ENCODE data around the gene CATSPERD. TPM values are rescaled to one million over a fixed set of nuclear protein-coding genes. Genes with fewer than 3 reads are reported as not detected.

The CATSPERD gene
- polyA plus RNA-seq, 2 of the 4 experiments (the other 2 are of a cell fraction) = 0.03 TPM; not detected in 1

DNA sequence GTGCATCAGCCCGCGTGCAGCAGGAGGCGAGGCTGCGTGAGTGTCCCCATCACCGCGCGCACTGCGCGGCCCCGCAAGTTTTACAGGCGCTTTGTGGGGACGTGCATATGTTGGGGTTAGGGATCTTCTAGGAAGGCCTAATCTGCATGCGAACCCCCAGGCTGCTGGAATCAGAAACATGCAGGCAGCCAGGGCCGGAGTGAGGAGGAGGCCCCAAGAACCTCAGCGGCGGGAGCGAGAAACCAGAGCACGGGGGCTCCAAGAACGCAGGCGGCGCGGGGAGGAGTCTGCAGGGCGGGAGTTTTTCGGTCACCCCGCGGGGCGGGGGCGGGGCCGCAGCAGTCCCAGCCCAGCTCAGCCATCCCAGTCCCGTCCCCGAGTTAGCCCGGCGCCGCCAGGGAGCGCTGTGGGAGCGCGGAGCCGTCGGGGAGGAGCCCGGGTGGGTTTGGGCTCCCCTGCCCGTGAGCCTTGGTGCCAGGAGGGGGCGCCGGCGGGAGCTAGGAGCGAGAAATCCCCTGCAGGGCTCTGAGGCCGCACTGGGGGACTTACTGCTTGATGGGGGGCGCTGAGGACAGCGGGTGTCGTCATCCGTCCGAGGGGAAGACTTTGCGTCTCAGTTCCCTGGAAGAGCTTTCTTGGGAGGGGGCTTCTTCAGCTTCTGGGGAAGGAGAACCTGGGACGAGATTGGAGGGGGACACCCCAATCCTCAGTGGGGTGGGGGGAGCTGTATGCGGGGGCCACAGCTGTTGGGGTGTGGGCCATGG is 83.5 kb downstream of the CATSPERD start (continued):
- no peak for TF ChIP-seq REST (IDR thresholded peaks at IDR 0.05)
- peak in 1 of 2 experiments; percentile 17; a peak in 1 of 5 replicates for TF ChIP-seq JUN (IDR thresholded peaks at IDR 0.05)
- TF ChIP-seq BHLHE40 (IDR thresholded peaks at IDR 0.05; ENCODE audit: low read depth, low read length) = no peak
- TF ChIP-seq NPAS2 (CRISPR knock-in tag; IDR thresholded peaks at IDR 0.05; ENCODE audit: borderline replicate concordance) = no peak
- TF ChIP-seq PHF8 (IDR thresholded peaks at IDR 0.05; ENCODE audit: borderline replicate concordance, low read depth) = no peak
- no peak for TF ChIP-seq CEBPB (IDR thresholded peaks at IDR 0.05)
- TF ChIP-seq FOXS1 (CRISPR knock-in tag; IDR thresholded peaks at IDR 0.05) = no peak
- TF ChIP-seq, protein P1, sequence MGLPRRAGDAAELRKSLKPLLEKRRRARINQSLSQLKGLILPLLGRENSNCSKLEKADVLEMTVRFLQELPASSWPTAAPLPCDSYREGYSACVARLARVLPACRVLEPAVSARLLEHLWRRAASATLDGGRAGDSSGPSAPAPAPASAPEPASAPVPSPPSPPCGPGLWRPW (IDR thresholded peaks at IDR 0.05) = no peak
- no peak for TF ChIP-seq RNF2 (IDR thresholded peaks at IDR 0.05; ENCODE audit: borderline replicate concordance, low read depth)
- no peak for TF ChIP-seq NR3C1 (IDR thresholded peaks at IDR 0.05)
- TF ChIP-seq RCOR1 (IDR thresholded peaks at IDR 0.05; ENCODE audit: low read depth, low read length) = no peak
- no peak for TF ChIP-seq CHD2 (IDR thresholded peaks at IDR 0.05; ENCODE audit: low read length, partially characterized antibody)
- TF ChIP-seq EHF (CRISPR knock-in tag; IDR thresholded peaks at IDR 0.05) = no peak
- no peak for TF ChIP-seq TFCP2L1 (CRISPR knock-in tag; IDR thresholded peaks at IDR 0.05)
- no peak for TF ChIP-seq CHD4 (IDR thresholded peaks at IDR 0.05; ENCODE audit: borderline replicate concordance)
- TF ChIP-seq KDM5A (IDR thresholded peaks at IDR 0.05) = no peak
- TF ChIP-seq FOSL2 (IDR thresholded peaks at IDR 0.05) = no peak
- TF ChIP-seq FOSL2 (CRISPR knock-in tag; IDR thresholded peaks at IDR 0.05) = no peak
- no peak for TF ChIP-seq RARB (CRISPR knock-in tag; IDR thresholded peaks at IDR 0.05)
- TF ChIP-seq ZFP36 (IDR thresholded peaks at IDR 0.05; ENCODE audit: borderline replicate concordance, partially characterized antibody) = no peak

DNA sequence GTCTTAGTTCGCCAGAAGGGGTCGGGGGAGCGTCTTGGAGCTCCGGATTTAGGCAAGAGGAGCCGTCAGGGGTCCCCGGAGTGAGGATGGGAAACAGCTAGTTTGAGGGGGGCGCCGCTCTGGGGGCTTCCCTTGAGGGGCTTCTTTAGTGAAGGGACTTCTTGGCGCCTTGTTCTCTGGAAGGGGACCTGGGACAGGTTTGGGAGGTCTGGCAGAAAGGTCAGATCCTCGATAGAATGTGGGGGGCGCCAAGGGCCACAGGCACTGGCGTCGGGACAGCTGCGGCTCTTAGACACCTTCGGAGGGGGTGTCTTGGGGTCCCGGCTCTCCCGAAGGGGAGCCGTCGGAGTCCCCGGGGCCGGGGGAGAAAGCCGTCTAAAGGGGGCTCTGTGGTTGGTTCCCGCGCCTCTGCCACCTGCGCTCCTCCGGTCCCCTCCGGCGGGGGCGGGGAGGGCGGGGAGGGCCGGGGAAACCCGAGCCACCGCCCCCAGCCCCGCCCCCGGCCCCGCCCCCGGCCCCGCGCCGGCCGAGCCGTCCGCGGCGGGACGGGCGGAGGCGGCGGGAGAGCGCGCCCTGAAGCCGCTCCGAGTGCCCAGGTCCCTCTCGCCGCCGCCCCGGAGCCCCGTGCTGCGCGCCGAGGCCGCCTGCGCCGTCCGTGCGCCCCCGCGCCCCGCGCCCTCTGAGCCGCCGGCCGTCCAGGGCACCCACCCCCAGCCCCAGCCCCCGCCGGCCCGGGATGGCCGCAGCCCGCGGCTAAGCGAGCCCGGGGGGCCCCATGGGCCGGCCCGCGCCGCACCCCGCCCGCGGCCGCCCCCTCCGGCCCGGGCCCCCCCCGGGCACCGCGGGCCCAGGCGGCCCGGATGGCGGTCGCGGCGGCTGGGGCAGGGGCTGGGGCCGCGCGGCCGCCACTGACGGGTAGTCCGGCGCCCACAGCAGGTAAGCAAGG is 84.4 kb downstream of the CATSPERD start, which contains the start of gene NRTN:
NRTN (plus strand) TSS at position 552 of the 946 bp plus-strand sequence. CDS start 19,099 bp downstream, outside the sequence.
- ChIA-PET POLR2A (interaction anchor here (1.1 to 1.6 kb wide), 4 partner anchors 24 to 99 kb away, joined by 4 to 22 read pairs (median 6); partner anchors contain the start of genes CATSPERD, LONP1 and NDUFA11), CTCF (interaction anchor here (0.6 to 3.0 kb wide), 59 partner anchors 9 to 755 kb away, joined by 3 to 74 read pairs (median 4); partner anchors contain the start of genes CAPS, DUS3L, NDUFA11 and PRR22)
- H3K4me3 ChIP-seq = peak within 1 kb of the TSS; percentile 43
- peaks cover 17% of the 10 kb centered on the region; the same call in 2 of the 3 replicates for H3K4me1 ChIP-seq
- H3K27ac ChIP-seq = peak within 1 kb of the TSS; percentile 51 to 84
- FAIRE-seq = no peak
- no peaks in the 10 kb centered on the region for H3K9me3 ChIP-seq
- H3K4me2 ChIP-seq = peak within 1 kb of the TSS; percentile 87
- peak; percentile 51 to 56 for ATAC-seq
- WGBS (ENCODE audit: missing lambda C conversion rate) = 3% methylated on average over 11 of the region's 107 CpGs
- peak in 1 of 2 experiments; percentile 44 for DNase-seq (ENCODE audit: low read depth in 1 of 2, low spot score in 1 of 2)
- TF ChIP-seq HOXA7 (CRISPR knock-in tag; IDR thresholded peaks at IDR 0.05) (no peak), FOXS1 (CRISPR knock-in tag; IDR thresholded peaks at IDR 0.05) (no peak), CHD4 (IDR thresholded peaks at IDR 0.05; ENCODE audit: borderline replicate concordance) (peak; percentile 36; the same call in 1 of the 2 replicates)

Measured in A549 (cell line).